Measurements from ENCODE around the gene EXOSC5. TPM values are rescaled to one million over a fixed set of nuclear protein-coding genes. Genes with fewer than 3 reads are reported as not detected.

Gene EXOSC5
- total and polyA plus RNA-seq, 9 of the 15 experiments (the other 6 are each of a cell fraction or from before 2014, with no cell fraction given): 10.9 to 75.5 (median 37.8) TPM

GRCh38 chr19:41350735-41351338, 46.3 kb downstream of the EXOSC5 start (continued):
- peak; percentile 53 for TF ChIP-seq ZBTB40 (IDR thresholded peaks at IDR 0.05)
- no peak for TF ChIP-seq ZBTB40 (CRISPR knock-in tag; IDR thresholded peaks at IDR 0.05)
- no peak for TF ChIP-seq HDAC3 (IDR thresholded peaks at IDR 0.05; ENCODE audit: borderline replicate concordance, partially characterized antibody)
- TF ChIP-seq ZNF507 (tag; conservative IDR thresholded peaks at IDR 0.05): no peak
- TF ChIP-seq TFAP4 (CRISPR knock-in tag; IDR thresholded peaks at IDR 0.05; ENCODE audit: borderline replicate concordance): no peak
- no peak; the same call in 1 of the 2 replicates for TF ChIP-seq RB1 (IDR thresholded peaks at IDR 0.05; ENCODE audit: low read depth)
- TF ChIP-seq MCM5 (IDR thresholded peaks at IDR 0.05; ENCODE audit: low read depth): no peak
- peak; percentile 50; the same call in 1 of the 2 replicates for TF ChIP-seq NFE2 (IDR thresholded peaks at IDR 0.05; ENCODE audit: low read depth)
- TF ChIP-seq PRDM10 (IDR thresholded peaks at IDR 0.05; ENCODE audit: partially characterized antibody): no peak
- TF ChIP-seq CREB1 (IDR thresholded peaks at IDR 0.05): no peak
- TF ChIP-seq CREB1 (CRISPR knock-in tag; IDR thresholded peaks at IDR 0.05): no peak
- TF ChIP-seq SP2 (IDR thresholded peaks at IDR 0.05; ENCODE audit: extremely low read depth, low read depth, low read length, poor library complexity, severe bottlenecking): no peak
- TF ChIP-seq RBM22 (IDR thresholded peaks at IDR 0.05; ENCODE audit: low read depth, low read length, poor library complexity, severe bottlenecking): no peak
- TF ChIP-seq RBBP5 (IDR thresholded peaks at IDR 0.05; ENCODE audit: borderline replicate concordance, insufficient read depth, low read length, poor library complexity, severe bottlenecking): no peak
- no peak for TF ChIP-seq ZNF324 (CRISPR knock-in tag; IDR thresholded peaks at IDR 0.05)
